Osteoblast (primary cell): ENCODE measurements around the gene GPR22. TPM values are rescaled to one million over a fixed set of nuclear protein-coding genes. Genes with fewer than 3 reads are reported as not detected.

Source experiments
- DNase-seq: peaks from one replicate; pipeline ENCODE4 v3.0.0; 2011; ENCODE audit warnings: low spot score, mixed read lengths; ENCODE audit not compliant: insufficient read length; ENCODE audit errors: missing footprints
- H2AFZ ChIP-seq: 2 replicates; pipeline ENCODE4 v1.6.0; 2011; ENCODE audit warnings: mild to moderate bottlenecking, low read length
- H3K27ac ChIP-seq: 2 replicates; pipeline ENCODE4 v1.5.1; 2011; ENCODE audit warnings: mild to moderate bottlenecking, low read depth, low read length, moderate library complexity
- H3K27me3 ChIP-seq: 2 replicates; pipeline ENCODE4 v1.6.0; 2012; ENCODE audit warnings: mild to moderate bottlenecking, control low read depth, inconsistent platforms, low read length, moderate library complexity; ENCODE audit not compliant: insufficient read depth
- H3K36me3 ChIP-seq: 2 replicates; pipeline ENCODE4 v1.5.1; 2011; ENCODE audit warnings: mild to moderate bottlenecking, low read length, control low read depth, moderate library complexity; ENCODE audit not compliant: insufficient read depth
- H3K4me1 ChIP-seq: 2 replicates; pipeline ENCODE4 v1.5.1; 2011; ENCODE audit warnings: mild to moderate bottlenecking, low read length, control low read depth, moderate library complexity; ENCODE audit not compliant: insufficient read depth
- H3K4me2 ChIP-seq: 2 replicates; pipeline ENCODE4 v1.6.0; 2011; ENCODE audit warnings: mild to moderate bottlenecking, low read length; ENCODE audit not compliant: insufficient read depth
- H3K4me3 ChIP-seq: fragments of 200-600 bp; sonication (generic); 3 replicates; pipeline ENCODE4 v1.5.1; 2012; ENCODE audit warnings: mild to moderate bottlenecking, low read length, inconsistent platforms; ENCODE audit not compliant: insufficient read depth
- H3K79me2 ChIP-seq: 2 replicates; pipeline ENCODE4 v1.6.0; 2012; ENCODE audit warnings: mild to moderate bottlenecking, low read length, control low read depth, inconsistent platforms; ENCODE audit not compliant: insufficient read depth
- H3K9me3 ChIP-seq: 2 replicates; pipeline ENCODE4 v1.5.1; 2011; ENCODE audit warnings: low read depth, low read length, control low read depth
- H4K20me1 ChIP-seq: 2 replicates; pipeline ENCODE4 v1.6.0; 2012; ENCODE audit warnings: mild to moderate bottlenecking, low read length, control low read depth; ENCODE audit not compliant: insufficient read depth
- small RNA-seq: library from RNA; depleted of rRNA; stranded (forward); fragments of <200 nt; gene quantifications from one replicate; pipeline ENCODE3, GENCODE V24; 2012
- total RNA-seq: library from RNA; depleted of rRNA; stranded (reverse); fragments of >200 nt; gene quantifications from 2 replicates; pipeline ENCODE4 v1.2.3, GENCODE V29; 2012
- TF ChIP-seq, protein P1 (sequence below): IDR thresholded peaks from 2 replicates; pipeline ENCODE4 v1.5.1; 2011; ENCODE audit warnings: mild to moderate bottlenecking, low read depth, low read length, moderate library complexity; ENCODE audit errors: extremely low read depth

Gene GPR22
- total RNA-seq, 1 donor: not detected

- no peak for DNase-seq
- no peaks in the 10 kb centered on the region for H3K9me3 ChIP-seq
Measured at GRCh38 chr7:107505997-107506673, 36.3 kb downstream of the GPR22 start.

GRCh38 chr7:107506674-107507339 lies 37.0 kb downstream of the GPR22 start:
- Histone ChIP-seq H4K20me1 (peaks cover 4% of the 10 kb centered on the region), H3K4me3 (no peak overlapping the region), H2AFZ (no peak overlapping the region), H3K79me2 (no peaks in the 10 kb centered on the region), H3K36me3 (no peaks in the 10 kb centered on the region), H3K27me3 (no peaks in the 10 kb centered on the region), H3K9me3 (no peaks in the 10 kb centered on the region), H3K4me2 (no peak overlapping the region), H3K27ac (no peak overlapping the region), H3K4me1 (no peaks in the 10 kb centered on the region)
- TF ChIP-seq, protein P1, sequence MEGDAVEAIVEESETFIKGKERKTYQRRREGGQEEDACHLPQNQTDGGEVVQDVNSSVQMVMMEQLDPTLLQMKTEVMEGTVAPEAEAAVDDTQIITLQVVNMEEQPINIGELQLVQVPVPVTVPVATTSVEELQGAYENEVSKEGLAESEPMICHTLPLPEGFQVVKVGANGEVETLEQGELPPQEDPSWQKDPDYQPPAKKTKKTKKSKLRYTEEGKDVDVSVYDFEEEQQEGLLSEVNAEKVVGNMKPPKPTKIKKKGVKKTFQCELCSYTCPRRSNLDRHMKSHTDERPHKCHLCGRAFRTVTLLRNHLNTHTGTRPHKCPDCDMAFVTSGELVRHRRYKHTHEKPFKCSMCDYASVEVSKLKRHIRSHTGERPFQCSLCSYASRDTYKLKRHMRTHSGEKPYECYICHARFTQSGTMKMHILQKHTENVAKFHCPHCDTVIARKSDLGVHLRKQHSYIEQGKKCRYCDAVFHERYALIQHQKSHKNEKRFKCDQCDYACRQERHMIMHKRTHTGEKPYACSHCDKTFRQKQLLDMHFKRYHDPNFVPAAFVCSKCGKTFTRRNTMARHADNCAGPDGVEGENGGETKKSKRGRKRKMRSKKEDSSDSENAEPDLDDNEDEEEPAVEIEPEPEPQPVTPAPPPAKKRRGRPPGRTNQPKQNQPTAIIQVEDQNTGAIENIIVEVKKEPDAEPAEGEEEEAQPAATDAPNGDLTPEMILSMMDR: no peak
- no peak for DNase-seq

More at GRCh38 chr7:107505997-107506673, 36.3 kb downstream of the GPR22 start:
- Histone ChIP-seq H3K36me3 (no peaks in the 10 kb centered on the region), H3K27me3 (no peaks in the 10 kb centered on the region), H3K4me3 (no peak overlapping the region), H3K4me1 (no peaks in the 10 kb centered on the region), H2AFZ (no peak overlapping the region), H4K20me1 (peaks cover 4% of the 10 kb centered on the region), H3K4me2 (no peak overlapping the region), H3K79me2 (no peaks in the 10 kb centered on the region), H3K27ac (no peak overlapping the region)
- TF ChIP-seq, protein P1: no peak

Small RNA genes within 50 kb of the gene (small RNA-seq; reads per million reads assigned to genes)
- gene AC002381.1: not detected

Other genes with a start within 250 kb of the GPR22 start
- gene COG5, start 93.9 kb downstream of the GPR22 start, total RNA-seq: 29.7 and 51.0 TPM in 2 replicates
- gene DUS4L, start 93.9 kb downstream of the GPR22 start, total RNA-seq: 5.4 and 8.5 TPM in 2 replicates
- 43.1 and 52.2 TPM in 2 replicates for gene BCAP29, start 110.2 kb downstream of the GPR22 start, total RNA-seq
- gene SLC26A4, start 190.8 kb downstream of the GPR22 start, total RNA-seq: 0.36 and 0.59 TPM in 2 replicates